GM12878 (cell line): ENCODE results near the gene CHMP4B. TPM values are rescaled to one million over a fixed set of nuclear protein-coding genes. Genes with fewer than 3 reads are reported as not detected.

Experiments used
- ATAC-seq: fragments of 200-7000 bp; cut with Tn5 transposase; 3 replicates; pipeline ENCODE4 v1.9.1; 2020; ENCODE audit warnings: mild to moderate bottlenecking, moderate library complexity
- BruUV-seq: library from RNA; stranded (reverse); fragments of 400-500 nt; replicated peaks from 2 replicates; lab custom pipeline; 2021; lab: Mats Ljungman, UMichigan
- CTCF ChIA-PET: fragments of 300-600 bp; sonication (Branson Sonifier 250); formaldehyde crosslinking; extraction: SDS; loops from one replicate; lab custom pipeline; 2021; ENCODE audit warnings: inconsistent platforms; lab: Yijun Ruan, JAX
- POLR2A ChIA-PET: fragments of 350-600 bp; formaldehyde crosslinking; extraction: SDS; loops from one replicate; lab custom pipeline; 2021; ENCODE audit warnings: inconsistent platforms; lab: Charles Lee
- RAD21 ChIA-PET: fragments of 300-600 bp; sonication (Branson Sonifier 250); formaldehyde crosslinking; loops from one replicate; lab custom pipeline; 2023; ENCODE audit warnings: antibody characterized with exemption; ENCODE audit not compliant: unreplicated experiment; lab: Charles Lee
- SMC1A ChIA-PET: fragments of 300-600 bp; sonication (Branson Sonifier 250); formaldehyde crosslinking; loops from one replicate; lab custom pipeline; 2023; ENCODE audit not compliant: unreplicated experiment, uncharacterized antibody; lab: Charles Lee
- DNase-seq: peaks from one replicate; pipeline ENCODE4 v3.0.0-alpha.2; 2011; ENCODE audit warnings: low read depth, low spot score
- FAIRE-seq: peaks from 3 replicates; lab custom pipeline; 2011; peaks lifted over from hg19 to GRCh38; lab: Jason Lieb, UNC
- H2AFZ ChIP-seq: 2 replicates; pipeline ENCODE4 v1.6.0; 2011; ENCODE audit warnings: low read depth, low read length, control low read depth; ENCODE audit not compliant: control insufficient read depth
- H3K27ac ChIP-seq: 2 replicates; pipeline ENCODE4 v1.5.1; 2011; ENCODE audit warnings: control low read depth; ENCODE audit not compliant: control insufficient read depth, insufficient read depth
- H3K27me3 ChIP-seq, 2 experiments: replicated peaks in 1 of 2; 2 replicates each; pipeline versions ENCODE4 v1.6.0 to v1.6.1; 2011; ENCODE audit warnings: low read length in 1 of 2; ENCODE audit not compliant: control insufficient read depth in 2 of 2, insufficient read depth in 2 of 2
- H3K36me3 ChIP-seq, 2 experiments: 2 replicates each; pipeline ENCODE4 v1.5.1; 2011; ENCODE audit warnings: low read length in 1 of 2; ENCODE audit not compliant: control insufficient read depth in 2 of 2, insufficient read depth in 2 of 2
- H3K4me1 ChIP-seq: 2 replicates; pipeline ENCODE4 v1.6.1; 2011; ENCODE audit warnings: mild to moderate bottlenecking, low read length, moderate library complexity, mixed read lengths; ENCODE audit not compliant: control insufficient read depth, insufficient read depth
- H3K4me2 ChIP-seq: 2 replicates; pipeline ENCODE4 v1.6.0; 2011; ENCODE audit warnings: control low read depth; ENCODE audit not compliant: control insufficient read depth, insufficient read depth
- H3K4me3 ChIP-seq: fragments of 200-600 bp; sonication (generic); 2 replicates; pipeline ENCODE4 v1.5.1; 2016
- H3K79me2 ChIP-seq: 2 replicates; pipeline ENCODE4 v1.6.0; 2011; ENCODE audit warnings: low read length; ENCODE audit not compliant: control insufficient read depth, insufficient read depth
- H3K9ac ChIP-seq: 2 replicates; pipeline ENCODE4 v1.8.0; 2011; ENCODE audit warnings: low read length, control low read depth, mixed read lengths; ENCODE audit not compliant: control insufficient read depth, insufficient read depth
- H3K9me3 ChIP-seq: replicated peaks from 3 replicates; pipeline ENCODE4 v1.5.1; 2011; ENCODE audit warnings: mild to moderate bottlenecking, low read length; ENCODE audit not compliant: control insufficient read depth, insufficient read depth
- H4K20me1 ChIP-seq: 2 replicates; pipeline ENCODE4 v1.6.0; 2011; ENCODE audit not compliant: control insufficient read depth, insufficient read depth
- ATF3 ChIP-seq: IDR thresholded peaks from 2 replicates; pipeline ENCODE4 v1.6.1; 2011; ENCODE audit warnings: low read depth, mild to moderate bottlenecking, low read length, moderate library complexity, borderline replicate concordance; ENCODE audit errors: extremely low read depth
- BCL11A ChIP-seq: IDR thresholded peaks from 2 replicates; pipeline ENCODE4 v1.6.1; 2011; ENCODE audit warnings: low read depth, low read length
- CBX5 ChIP-seq: sonication (generic); IDR thresholded peaks from 2 replicates; pipeline ENCODE4 v1.6.1; 2016; ENCODE audit warnings: low read depth, moderate library complexity, mild to moderate bottlenecking, inconsistent platforms
- CHD2 ChIP-seq: IDR thresholded peaks from 2 replicates; pipeline ENCODE4 v1.6.1; 2011; ENCODE audit warnings: low read depth, low read length, improper control_type of control experiment, borderline replicate concordance
- E4F1 ChIP-seq: fragments of 450-650 bp; IDR thresholded peaks from 2 replicates; pipeline ENCODE4 v1.6.1; 2018; ENCODE audit warnings: borderline replicate concordance, mild to moderate bottlenecking; ENCODE audit not compliant: partially characterized antibody
- EED ChIP-seq: sonication (generic); IDR thresholded peaks from 2 replicates; pipeline ENCODE4 v1.6.1; 2016; ENCODE audit warnings: antibody characterized with exemption, low read depth
- FOXK2 ChIP-seq: fragments of 450-650 bp; IDR thresholded peaks from 2 replicates; pipeline ENCODE4 v1.6.1; 2017; ENCODE audit warnings: mild to moderate bottlenecking, moderate library complexity
- GATAD2B ChIP-seq: fragments of 450-650 bp; conservative IDR thresholded peaks from 2 replicates; pipeline ENCODE4 v1.6.1; 2017; ENCODE audit warnings: low read depth, mild to moderate bottlenecking, moderate library complexity
- MTA3 ChIP-seq: IDR thresholded peaks from 2 replicates; pipeline ENCODE4 v1.6.1; 2012; ENCODE audit warnings: low read length, inconsistent platforms, borderline replicate concordance
- NR2F1 ChIP-seq: fragments of 450-650 bp; conservative IDR thresholded peaks from 2 replicates; pipeline ENCODE4 v1.6.1; 2017; ENCODE audit warnings: mild to moderate bottlenecking
- PKNOX1 ChIP-seq: fragments of 450-650 bp; IDR thresholded peaks from 2 replicates; pipeline ENCODE4 v1.6.1; 2016; ENCODE audit warnings: mild to moderate bottlenecking
- SIX5 ChIP-seq: IDR thresholded peaks from 2 replicates; pipeline ENCODE4 v1.6.1; 2011; ENCODE audit warnings: mild to moderate bottlenecking, low read depth, low read length, moderate library complexity; ENCODE audit not compliant: severe bottlenecking
- SRF ChIP-seq, 2 experiments: IDR thresholded peaks; 2 replicates each; pipeline ENCODE4 v1.6.1; 2011; ENCODE audit warnings: low read depth in 2 of 2, low read length in 2 of 2, mild to moderate bottlenecking in 1 of 2, moderate library complexity in 1 of 2
- TBL1XR1 ChIP-seq: IDR thresholded peaks from 2 replicates; pipeline ENCODE4 v1.6.1; 2012; ENCODE audit warnings: low read depth, low read length, improper control_type of control experiment
- TCF12 ChIP-seq: IDR thresholded peaks from 2 replicates; pipeline ENCODE4 v1.6.1; 2011; ENCODE audit warnings: low read depth, mild to moderate bottlenecking, low read length
- YBX1 ChIP-seq: fragments of 450-650 bp; IDR thresholded peaks from 2 replicates; pipeline ENCODE4 v1.6.1; 2016; ENCODE audit warnings: antibody characterized with exemption
- WGBS: methylation state at CpG from one replicate; pipeline ENCODE4 v1.1.6; 2016; ENCODE audit warnings: low lambda C conversion rate; ENCODE audit not compliant: insufficient replicate concordance, insufficient coverage; ENCODE audit errors: missing lambda C conversion rate; 5-methylcytosine and 5-hydroxymethylcytosine counted together
- in situ Hi-C: fragments of 300-500 bp; cut with MboI; formaldehyde crosslinking; loops from 9 replicates; pipeline ENCODE4 v1.14.3; 2018; ENCODE audit warnings: mixed read lengths
- intact Hi-C: fragments of 100-400 bp; cut with micrococcal nuclease; formaldehyde crosslinking; loops from one replicate; pipeline ENCODE4 v1.14.2; 2022; ENCODE audit not compliant: unreplicated experiment
- polyA plus RNA-seq, 11 experiments: library from polyadenylated mRNA; depleted of rRNA in 4 of 11; unstranded in 6 of 11; stranded (reverse) in 5 of 11; fragments of >200 nt; fragmentation: Nextera tagmentation in 4 of 11; fragmentation: Illumina TruSeq in 1 of 11; extraction: Ambion mirVana in 4 of 11; extraction: Trizol in 1 of 11; gene quantifications; 1 replicate in 1 of 11; 2 replicates in 10 of 11; pipeline versions ENCODE4 v1.2.1 to v1.2.3, GENCODE V29; 2011 to 2016; ENCODE audit warnings: inconsistent platforms in 2 of 11, missing spikeins in 2 of 11, low read depth in 1 of 11
- total RNA-seq, 4 experiments: library from RNA; depleted of rRNA in 3 of 4; stranded (reverse); fragments of >200 nt in 3 of 4; fragmentation: Illumina TruSeq in 1 of 4; extraction: Trizol in 1 of 4; gene quantifications; 2 replicates each; pipeline versions ENCODE4 v1.2.1 to v1.2.3, GENCODE V29; 2013 to 2021
- TF ChIP-seq, protein P1 (sequence below): fragments of 450-650 bp; IDR thresholded peaks from 2 replicates; pipeline ENCODE4 v1.6.1; 2016; ENCODE audit warnings: mild to moderate bottlenecking

CHMP4B gene
- total and polyA plus RNA-seq, 10 of the 15 experiments (the other 5 are each of a cell fraction or from before 2014, with no cell fraction given), result 4.2 to 118 (median 49.6) TPM

GRCh38 chr20:33761698-33762250, 49.4 kb upstream of the CHMP4B start:
- ChIA-PET POLR2A (no interaction called here), SMC1A (no interaction called here), RAD21 (no interaction called here)
- Histone ChIP-seq H3K4me3 (no peak overlapping the region), H3K27me3 (no peaks in the 10 kb centered on the region), H3K4me1 (no peaks in the 10 kb centered on the region), H3K9ac (no peak overlapping the region), H3K9me3 (no peaks in the 10 kb centered on the region; the same call in 2 of the 3 replicates), H2AFZ (no peak overlapping the region), H3K4me2 (no peak overlapping the region)
- intact Hi-C loops (no loop called here), in situ Hi-C loops (no loop called here)
- TF ChIP-seq TBL1XR1, result no peak
- TF ChIP-seq SIX5, result no peak
- no peak for TF ChIP-seq SRF (IDR thresholded peaks at IDR 0.05; ENCODE audit: low read depth in 2 of 2, low read length in 2 of 2)
- TF ChIP-seq TCF12, result no peak
- TF ChIP-seq NR2F1, result no peak
- TF ChIP-seq PKNOX1, result no peak
- TF ChIP-seq EED, result no peak
- no peak for TF ChIP-seq YBX1
- no peak for TF ChIP-seq MTA3
- no peak for TF ChIP-seq CHD2
- TF ChIP-seq ATF3, result no peak
- TF ChIP-seq BCL11A, result no peak
- no peak for TF ChIP-seq FOXK2
- TF ChIP-seq, protein P1, sequence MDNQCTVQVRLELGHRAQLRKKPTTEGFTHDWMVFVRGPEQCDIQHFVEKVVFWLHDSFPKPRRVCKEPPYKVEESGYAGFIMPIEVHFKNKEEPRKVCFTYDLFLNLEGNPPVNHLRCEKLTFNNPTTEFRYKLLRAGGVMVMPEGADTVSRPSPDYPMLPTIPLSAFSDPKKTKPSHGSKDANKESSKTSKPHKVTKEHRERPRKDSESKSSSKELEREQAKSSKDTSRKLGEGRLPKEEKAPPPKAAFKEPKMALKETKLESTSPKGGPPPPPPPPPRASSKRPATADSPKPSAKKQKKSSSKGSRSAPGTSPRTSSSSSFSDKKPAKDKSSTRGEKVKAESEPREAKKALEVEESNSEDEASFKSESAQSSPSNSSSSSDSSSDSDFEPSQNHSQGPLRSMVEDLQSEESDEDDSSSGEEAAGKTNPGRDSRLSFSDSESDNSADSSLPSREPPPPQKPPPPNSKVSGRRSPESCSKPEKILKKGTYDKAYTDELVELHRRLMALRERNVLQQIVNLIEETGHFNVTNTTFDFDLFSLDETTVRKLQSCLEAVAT, result no peak
- no peak for TF ChIP-seq GATAD2B
- no peak for TF ChIP-seq E4F1
- TF ChIP-seq CBX5, result no peak
- TF ChIP-seq, all 136 proteins: peak for 0
- no TSS peak for BruUV-seq
- H3K27ac ChIP-seq, result no peak overlapping the region
- H3K36me3 ChIP-seq, result peaks cover 0 to 5% of the 10 kb centered on the region in 2 experiments; a peak in 3 of 4 replicates
- WGBS, result 94% methylated on average over 13 of the region's 13 CpGs
- H3K79me2 ChIP-seq, result no peaks in the 10 kb centered on the region
- ATAC-seq (no peak), FAIRE-seq (no peak), DNase-seq (no peak)
- CTCF ChIA-PET, result no interaction called here
- H4K20me1 ChIP-seq, result no peaks in the 10 kb centered on the region
